HepG2 (cell line): Measurements from ENCODE around the gene TMEM11. TPM values are rescaled to one million over a fixed set of nuclear protein-coding genes. Genes with fewer than 3 reads are reported as not detected.

Source experiments
- ATAC-seq: fragments of 200-7000 bp; cut with Tn5 transposase; 3 replicates; pipeline ENCODE4 v1.9.1; 2020; ENCODE audit warnings: mild to moderate bottlenecking, moderate library complexity
- BruUV-seq: library from RNA; stranded (reverse); fragments of 400-500 nt; replicated peaks from 2 replicates; lab custom pipeline; 2021; lab: Mats Ljungman, UMichigan
- CTCF ChIA-PET: fragments of 300-600 bp; formaldehyde crosslinking; extraction: SDS; loops from one replicate; lab custom pipeline; 2021; ENCODE audit warnings: low total read pairs, inconsistent platforms, low intra/inter-chr PET ratio; lab: Yijun Ruan, JAX
- POLR2A ChIA-PET: fragments of 350-600 bp; sonication (Branson Sonifier 250); formaldehyde crosslinking; loops from one replicate; lab custom pipeline; 2020; ENCODE audit warnings: antibody characterized with exemption, inconsistent platforms; lab: Yijun Ruan, JAX
- DNase-seq: peaks from one replicate; pipeline ENCODE4 v3.0.0-alpha.2; 2015; ENCODE audit warnings: low spot score
- FAIRE-seq: peaks from 3 replicates; lab custom pipeline; 2011; peaks lifted over from hg19 to GRCh38; lab: Jason Lieb, UNC
- H2AFZ ChIP-seq: one replicate; pipeline ENCODE4 v1.6.1; 2011; ENCODE audit warnings: low read length, inconsistent platforms
- H3K27ac ChIP-seq: fragments of 300-600 bp; 3 replicates; pipeline ENCODE4 v1.8.0; 2011; ENCODE audit warnings: mixed run types, mild to moderate bottlenecking, mixed read lengths, low read length, inconsistent platforms; ENCODE audit not compliant: insufficient read depth; ENCODE audit errors: extremely low read length
- H3K27me3 ChIP-seq, 2 experiments: fragments of 200-600 bp in 1 of 2; 2 replicates in 1 of 2; 3 replicates in 1 of 2; pipeline versions ENCODE4 v1.6.0 to v1.8.0; 2011; ENCODE audit warnings: low read length in 2 of 2, mild to moderate bottlenecking in 2 of 2, moderate library complexity in 2 of 2, inconsistent platforms in 1 of 2; ENCODE audit not compliant: insufficient read depth in 2 of 2, control insufficient read depth in 1 of 2
- H3K36me3 ChIP-seq, 2 experiments: fragments of 200-600 bp in 1 of 2; replicated peaks in 1 of 2; 2 replicates in 1 of 2; 3 replicates in 1 of 2; pipeline versions ENCODE4 v1.5.1 to v1.8.0; 2011; ENCODE audit warnings: low read length in 2 of 2, inconsistent platforms in 1 of 2; ENCODE audit not compliant: insufficient read depth in 2 of 2, control insufficient read depth in 1 of 2
- H3K4me1 ChIP-seq: 2 replicates; pipeline ENCODE4 v1.5.1; 2012; ENCODE audit warnings: low read length, inconsistent platforms; ENCODE audit not compliant: insufficient read depth
- H3K4me2 ChIP-seq: 2 replicates; pipeline ENCODE4 v1.6.0; 2011; ENCODE audit warnings: low read depth, low read length, inconsistent platforms
- H3K4me3 ChIP-seq, 3 experiments: fragments of 200-600 bp in 1 of 3; sonication (generic), shearing (Covaris generic) in 1 of 3; replicated peaks in 1 of 3; 2 replicates each; pipeline ENCODE4 v1.5.1; 2011 to 2016; ENCODE audit warnings: low read length in 3 of 3, inconsistent platforms in 2 of 3, low read depth in 2 of 3, mild to moderate bottlenecking in 2 of 3, control low read depth in 1 of 3, mixed read lengths in 1 of 3; ENCODE audit not compliant: insufficient read depth in 1 of 3
- H3K79me2 ChIP-seq: one replicate; pipeline ENCODE4 v1.6.1; 2011; ENCODE audit warnings: low read length, inconsistent platforms; ENCODE audit not compliant: insufficient read depth
- H3K9ac ChIP-seq: 2 replicates; pipeline ENCODE4 v1.6.0; 2011; ENCODE audit warnings: mild to moderate bottlenecking, low read depth, low read length, inconsistent platforms; ENCODE audit not compliant: insufficient read depth
- H3K9me3 ChIP-seq: 2 replicates; pipeline ENCODE4 v1.5.1; 2012; ENCODE audit warnings: mild to moderate bottlenecking, low read length
- H4K20me1 ChIP-seq: 2 replicates; pipeline ENCODE4 v1.6.0; 2011; ENCODE audit warnings: inconsistent platforms, mild to moderate bottlenecking, low read length, moderate library complexity; ENCODE audit not compliant: insufficient read depth
- CHCHD3 ChIP-seq: sonication (generic); formaldehyde crosslinking; IDR thresholded peaks from 2 replicates; pipeline ENCODE4 v1.8.0; 2022; ENCODE audit warnings: mild to moderate bottlenecking, missing genetic modification reagents, moderate library complexity
- FOXK2 ChIP-seq: fragments of 450-650 bp; IDR thresholded peaks from 2 replicates; pipeline ENCODE4 v1.6.1; 2016
- MAF1 ChIP-seq: sonication (generic); formaldehyde crosslinking; IDR thresholded peaks from 2 replicates; pipeline ENCODE4 v1.5.0; 2020; ENCODE audit warnings: missing genetic modification reagents, borderline replicate concordance
- MBD4 ChIP-seq: IDR thresholded peaks from 2 replicates; pipeline ENCODE4 v1.6.1; 2012; ENCODE audit warnings: low read length, inconsistent platforms, borderline replicate concordance
- RFX1 ChIP-seq: fragments of 450-650 bp; IDR thresholded peaks from 2 replicates; pipeline ENCODE4 v1.6.1; 2017
- SMAD1 ChIP-seq: sonication (generic); formaldehyde crosslinking; IDR thresholded peaks from 2 replicates; pipeline ENCODE4 v1.4.0; 2020; ENCODE audit warnings: missing genetic modification reagents, low read depth, mild to moderate bottlenecking, borderline replicate concordance
- ZBTB25 ChIP-seq: IDR thresholded peaks from 2 replicates; pipeline ENCODE4 v1.6.1; 2018; ENCODE audit warnings: missing genetic modification reagents
- ZBTB44 ChIP-seq: sonication (generic); formaldehyde crosslinking; IDR thresholded peaks from 2 replicates; pipeline ENCODE4 v1.4.0; 2020; ENCODE audit warnings: missing genetic modification reagents
- ZNF205 ChIP-seq: IDR thresholded peaks from 2 replicates; pipeline ENCODE4 v1.6.1; 2018; ENCODE audit warnings: missing biosample characterization, missing genetic modification reagents
- ZNF235 ChIP-seq: sonication (generic); formaldehyde crosslinking; IDR thresholded peaks from 2 replicates; pipeline ENCODE4 v1.8.1; 2023; ENCODE audit warnings: mild to moderate bottlenecking, missing genetic modification reagents, borderline replicate concordance
- ZNF576 ChIP-seq: sonication (generic); formaldehyde crosslinking; IDR thresholded peaks from 2 replicates; pipeline ENCODE4 v1.4.0; 2020; ENCODE audit warnings: mild to moderate bottlenecking, missing genetic modification reagents
- WGBS: methylation state at CpG from one replicate; pipeline ENCODE4 v1.1.6; 2017; ENCODE audit warnings: low lambda C conversion rate; 5-methylcytosine and 5-hydroxymethylcytosine counted together
- in situ Hi-C: cut with HindIII; loops from 2 replicates; pipeline ENCODE4 v1.10.0; 2017; ENCODE audit warnings: low pct_unique_long_range_greater_than_20kb; ENCODE audit not compliant: extremely low pct_ligation_motif_present
- intact Hi-C: fragments of 100-400 bp; cut with micrococcal nuclease; formaldehyde crosslinking; loops from one replicate; pipeline ENCODE4 v1.10.0; 2022; ENCODE audit not compliant: unreplicated experiment
- polyA plus RNA-seq, 8 experiments: library from polyadenylated mRNA; depleted of rRNA in 3 of 8; stranded (reverse) in 7 of 8; unstranded in 1 of 8; fragments of >200 nt; fragmentation: Illumina TruSeq in 4 of 8; extraction: Trizol in 4 of 8; gene quantifications; 2 replicates each; pipeline versions ENCODE4 v1.2.1 to v1.2.3, GENCODE V29; 2011 to 2016; ENCODE audit warnings: low read depth in 4 of 8, missing spikeins in 1 of 8, mixed read lengths in 1 of 8; ENCODE audit not compliant: insufficient read depth in 1 of 8
- total RNA-seq, 5 experiments: library from RNA; depleted of rRNA; stranded (reverse); fragments of >200 nt; fragmentation: Illumina TruSeq; extraction: Trizol; gene quantifications; 2 replicates each; pipeline ENCODE4 v1.2.3, GENCODE V29; 2016; ENCODE audit warnings: low read depth in 1 of 5

The TMEM11 gene
- total and polyA plus RNA-seq, 2 of the 13 experiments (the other 11 are each of a cell fraction or from before 2014, with no cell fraction given), result 18.7 to 35.0 TPM

GRCh38 chr17:21209511-21210175, 4.3 kb downstream of the TMEM11 start:
- TF ChIP-seq ZNF576 (CRISPR knock-in tag) (no peak), MAF1 (CRISPR knock-in tag) (no peak), RFX1 (no peak), CHCHD3 (CRISPR knock-in tag) (no peak)
- FAIRE-seq (no peak), ATAC-seq (no peak), DNase-seq (no peak)
- Histone ChIP-seq H3K9me3 (no peaks in the 10 kb centered on the region), H3K4me3 (no peak overlapping the region), H3K27ac (no peak overlapping the region), H2AFZ (no peak overlapping the region), H3K79me2 (peaks cover 85% of the 10 kb centered on the region), H3K36me3 (peaks cover 8 to 33% of the 10 kb centered on the region in 2 experiments; a peak in 4 of 5 replicates), H3K27me3 (no peaks in the 10 kb centered on the region; a peak in 1 of 5 replicates), H3K4me1 (peaks cover 27% of the 10 kb centered on the region), H3K9ac (no peak overlapping the region), H4K20me1 (peaks cover 45% of the 10 kb centered on the region), H3K4me2 (no peak overlapping the region)
- 97% methylated on average over 6 of the region's 17 CpGs for WGBS
- intact Hi-C loops, result no loop called here
- POLR2A ChIA-PET, result no interaction called here
- CTCF ChIA-PET, result no interaction called here
- in situ Hi-C loops, result no loop called here
- BruUV-seq, result no TSS peak

- no TSS peak for BruUV-seq
- Histone ChIP-seq H3K79me2 (peaks cover 86% of the 10 kb centered on the region), H3K27me3 (no peaks in the 10 kb centered on the region; a peak in 1 of 5 replicates), H3K27ac (no peak overlapping the region), H3K4me1 (peaks cover 27% of the 10 kb centered on the region), H3K36me3 (peaks cover 8 to 33% of the 10 kb centered on the region in 2 experiments; a peak in 4 of 5 replicates), H3K4me2 (no peak overlapping the region), H4K20me1 (peaks cover 45% of the 10 kb centered on the region), H3K4me3 (no peak overlapping the region), H2AFZ (no peak overlapping the region), H3K9ac (no peak overlapping the region), H3K9me3 (no peaks in the 10 kb centered on the region)
- 92% methylated on average over 5 of the region's 7 CpGs for WGBS
- no peak for TF ChIP-seq SMAD1 (CRISPR knock-in tag)
- no peak for TF ChIP-seq ZBTB44 (CRISPR knock-in tag)
- TF ChIP-seq FOXK2, result no peak
- TF ChIP-seq ZNF205 (CRISPR knock-in tag), result no peak
- TF ChIP-seq ZBTB25 (CRISPR knock-in tag), result no peak
- no peak for TF ChIP-seq MBD4
- no peak for TF ChIP-seq ZNF235
- no peak for FAIRE-seq
- intact Hi-C loops, result no loop called here
- in situ Hi-C loops, result no loop called here
- CTCF ChIA-PET, result no interaction called here
- no peak for DNase-seq
- POLR2A ChIA-PET, result no interaction called here
- no peak for ATAC-seq
These were observed 5.6 kb downstream of the TMEM11 start for GRCh38 chr17:21208352-21208751.
